Neural cell (in vitro differentiated cells): ENCODE measurements around the gene SLC16A12. TPM values are rescaled to one million over a fixed set of nuclear protein-coding genes. Genes with fewer than 3 reads are reported as not detected.

Experiments used
- H2AFZ ChIP-seq: fragments of 200-600, 300-800 bp; sonication (generic), shearing (Covaris generic); 2 replicates; pipeline ENCODE4 v1.6.0; 2014; ENCODE audit warnings: low read depth, mild to moderate bottlenecking, antibody characterized with exemption, low read length, moderate library complexity
- H3F3A ChIP-seq: fragments of 200-600 bp; shearing (Covaris generic); 2 replicates; pipeline ENCODE4 v1.6.1; 2016; ENCODE audit warnings: mild to moderate bottlenecking, moderate library complexity, mixed read lengths, antibody characterized with exemption, low read length; ENCODE audit not compliant: insufficient read depth, poor library complexity, severe bottlenecking
- H3K27ac ChIP-seq: fragments of 200-600, 300-800 bp; sonication (generic), shearing (Covaris generic); 2 replicates; pipeline ENCODE4 v1.5.1; 2014; ENCODE audit warnings: mild to moderate bottlenecking, low read length, moderate library complexity
- H3K27me3 ChIP-seq: fragments of 300-800, 200-600 bp; sonication (generic), shearing (Covaris generic); 2 replicates; pipeline ENCODE4 v1.6.0; 2014; ENCODE audit warnings: mild to moderate bottlenecking, low read depth, low read length, moderate library complexity; ENCODE audit not compliant: insufficient read depth
- H3K36me3 ChIP-seq: fragments of 300-800, 200-600 bp; sonication (generic), shearing (Covaris generic); 2 replicates; pipeline ENCODE4 v1.5.1; 2014; ENCODE audit warnings: mild to moderate bottlenecking, antibody characterized with exemption, low read length, moderate library complexity; ENCODE audit not compliant: insufficient read depth
- H3K4me2 ChIP-seq: fragments of 300-800, 200-600 bp; sonication (generic), shearing (Covaris generic); 2 replicates; pipeline ENCODE4 v1.6.0; 2014; ENCODE audit warnings: mild to moderate bottlenecking, low read length
- H3K4me3 ChIP-seq: fragments of 300-800, 200-600 bp; sonication (generic), shearing (Covaris generic); 2 replicates; pipeline ENCODE4 v1.5.1; 2014; ENCODE audit warnings: mild to moderate bottlenecking, low read length, moderate library complexity
- H3K79me2 ChIP-seq: fragments of 200-600 bp; shearing (Covaris generic); replicated peaks from 2 replicates; pipeline ENCODE4 v1.6.0; 2014; ENCODE audit warnings: mild to moderate bottlenecking, low read length, moderate library complexity; ENCODE audit not compliant: insufficient read depth
- H3K9ac ChIP-seq: fragments of 300-800, 200-600 bp; sonication (generic), shearing (Covaris generic); 2 replicates; pipeline ENCODE4 v1.6.1; 2016; ENCODE audit warnings: mild to moderate bottlenecking, low read length, mixed read lengths
- H3K9me2 ChIP-seq: fragments of 200-600 bp; shearing (Covaris generic); 2 replicates; pipeline ENCODE4 v1.6.1; 2016; ENCODE audit warnings: mild to moderate bottlenecking, low read length, mixed read lengths; ENCODE audit not compliant: insufficient read depth
- H3K9me3 ChIP-seq: fragments of 200-600, 300-800 bp; sonication (generic), shearing (Covaris generic); 2 replicates; pipeline ENCODE4 v1.6.1; 2016; ENCODE audit warnings: mild to moderate bottlenecking, mixed run types, low read length, moderate library complexity, mixed read lengths
- H4K20me1 ChIP-seq: fragments of 200-600 bp; shearing (Covaris generic); 2 replicates; pipeline ENCODE4 v1.6.1; 2016; ENCODE audit warnings: mild to moderate bottlenecking, mixed run types; ENCODE audit not compliant: insufficient read depth
- CTCF ChIP-seq: fragments of 450-650 bp; IDR thresholded peaks from 2 replicates; pipeline ENCODE4 v1.5.1; 2014; ENCODE audit warnings: antibody characterized with exemption, mild to moderate bottlenecking, moderate library complexity; ENCODE audit not compliant: poor library complexity, severe bottlenecking
- EP300 ChIP-seq: fragments of 450-650 bp; conservative IDR thresholded peaks from 2 replicates; pipeline ENCODE4 v1.6.1; 2014; ENCODE audit warnings: antibody characterized with exemption, mild to moderate bottlenecking, moderate library complexity; ENCODE audit not compliant: poor library complexity, severe bottlenecking
- EZH2 ChIP-seq: fragments of 200-600, 300-800 bp; shearing (Covaris generic), sonication (generic); IDR thresholded peaks from 2 replicates; pipeline ENCODE4 v1.6.1; 2014; ENCODE audit warnings: antibody characterized with exemption, low read length, borderline replicate concordance, mild to moderate bottlenecking; ENCODE audit not compliant: insufficient read depth, poor library complexity, severe bottlenecking
- MXI1 ChIP-seq: fragments of 450-650 bp; conservative IDR thresholded peaks from 2 replicates; pipeline ENCODE4 v1.6.1; 2014; ENCODE audit warnings: antibody characterized with exemption, mild to moderate bottlenecking; ENCODE audit not compliant: poor library complexity, severe bottlenecking
- POLR2AphosphoS5 ChIP-seq: IDR thresholded peaks from 2 replicates; pipeline ENCODE4 v1.6.1; 2012
- RAD21 ChIP-seq: fragments of 450-650 bp; conservative IDR thresholded peaks from 2 replicates; pipeline ENCODE4 v1.6.1; 2014; ENCODE audit warnings: antibody characterized with exemption, mild to moderate bottlenecking, moderate library complexity
- REST ChIP-seq: IDR thresholded peaks from 2 replicates; pipeline ENCODE4 v1.6.1; 2012; ENCODE audit warnings: borderline replicate concordance
- SMC3 ChIP-seq: fragments of 450-650 bp; conservative IDR thresholded peaks from 2 replicates; pipeline ENCODE4 v1.6.1; 2014; ENCODE audit warnings: antibody characterized with exemption, mild to moderate bottlenecking, moderate library complexity; ENCODE audit not compliant: poor library complexity
- TAF1 ChIP-seq: IDR thresholded peaks from 2 replicates; pipeline ENCODE4 v1.6.1; 2012; ENCODE audit warnings: low read depth
- polyA plus RNA-seq: library from polyadenylated mRNA; depleted of rRNA; stranded (reverse); fragments of >200 nt; gene quantifications from 2 replicates; pipeline ENCODE4 v1.2.3, GENCODE V29; 2014

SLC16A12 gene
- polyA plus RNA-seq, 1 donor from 2014 or later = 0.04 TPM

- Histone ChIP-seq H2AFZ (no peak overlapping the region), H3K27me3 (no peaks in the 10 kb centered on the region), H3K9me3 (no peaks in the 10 kb centered on the region), H3K36me3 (no peaks in the 10 kb centered on the region), H3K9me2 (no peaks in the 10 kb centered on the region), H3K4me2 (no peak overlapping the region), H3K4me3 (no peak overlapping the region), H3K9ac (no peak overlapping the region), H3F3A (no peaks in the 10 kb centered on the region), H4K20me1 (no peaks in the 10 kb centered on the region), H3K27ac (no peak overlapping the region), H3K79me2 (no peaks in the 10 kb centered on the region)
- TF ChIP-seq RAD21 (no peak), EP300 (no peak), CTCF (no peak), REST (no peak), TAF1 (no peak), POLR2AphosphoS5 (no peak), SMC3 (no peak), MXI1 (no peak), EZH2 (no peak)
Observed at GRCh38 chr10:89478085-89478738, 57.2 kb downstream of the SLC16A12 start.

- Histone ChIP-seq H3K9me3 (no peaks in the 10 kb centered on the region), H3F3A (no peaks in the 10 kb centered on the region), H2AFZ (no peak overlapping the region), H3K4me2 (no peak overlapping the region), H4K20me1 (no peaks in the 10 kb centered on the region), H3K9ac (no peak overlapping the region), H3K36me3 (no peaks in the 10 kb centered on the region), H3K9me2 (no peaks in the 10 kb centered on the region), H3K27ac (no peak overlapping the region), H3K4me3 (no peak overlapping the region), H3K79me2 (no peaks in the 10 kb centered on the region), H3K27me3 (no peaks in the 10 kb centered on the region)
- TF ChIP-seq MXI1 = no peak
- TF ChIP-seq TAF1 = no peak
- no peak for TF ChIP-seq EP300
- TF ChIP-seq RAD21 = no peak
- no peak for TF ChIP-seq SMC3
- TF ChIP-seq CTCF = no peak
- TF ChIP-seq REST = no peak
- TF ChIP-seq EZH2 = no peak
- no peak for TF ChIP-seq POLR2AphosphoS5
Observed at GRCh38 chr10:89476150-89476549, 59.2 kb downstream of the SLC16A12 start.
